Hematopoietic multipotent progenitor cell treated with erythropoietin and hydrocortisone succinate and interleukin-3 and kit ligand, for 17 days (in vitro differentiated cells): Measurements from ENCODE around the gene IMMP2L.

Experiments used
- DNase-seq: peaks from one replicate; pipeline ENCODE4 v3.0.0-alpha.2; 2015; ENCODE audit warnings: low spot score

IMMP2L gene

GRCh38 chr7:111212857-111213523 lies 349.3 kb downstream of the IMMP2L start:
- DNase-seq: no peak

GRCh38 chr7:111210996-111211395 lies 351.3 kb downstream of the IMMP2L start:
- DNase-seq: no peak

DNA sequence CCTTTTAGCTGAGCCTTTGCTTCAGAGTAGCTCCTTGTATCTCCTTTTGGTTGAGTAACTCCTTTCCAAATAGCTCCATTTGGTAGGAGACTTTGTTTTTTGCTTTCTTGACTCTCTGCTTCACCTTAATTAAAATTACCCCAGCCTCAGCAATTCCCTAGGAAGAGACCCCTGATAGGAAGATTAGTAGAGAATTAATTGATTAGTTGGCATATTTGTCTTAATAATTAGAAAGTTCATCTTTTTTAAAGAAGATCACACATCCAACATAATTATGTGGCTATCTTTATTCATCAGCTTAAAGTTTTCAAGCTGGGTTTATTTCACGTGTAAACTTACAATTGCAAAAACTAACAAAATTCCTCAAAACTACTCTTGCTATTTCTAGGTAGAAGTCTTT lies 352.2 kb downstream of the IMMP2L start:
- DNase-seq: no peak

- no peak for DNase-seq
Measured at GRCh38 chr7:111205251-111205650, 357.0 kb downstream of the IMMP2L start.

- DNase-seq: no peak
Measured at GRCh38 chr7:111202321-111202720, 360.0 kb downstream of the IMMP2L start.

DNA sequence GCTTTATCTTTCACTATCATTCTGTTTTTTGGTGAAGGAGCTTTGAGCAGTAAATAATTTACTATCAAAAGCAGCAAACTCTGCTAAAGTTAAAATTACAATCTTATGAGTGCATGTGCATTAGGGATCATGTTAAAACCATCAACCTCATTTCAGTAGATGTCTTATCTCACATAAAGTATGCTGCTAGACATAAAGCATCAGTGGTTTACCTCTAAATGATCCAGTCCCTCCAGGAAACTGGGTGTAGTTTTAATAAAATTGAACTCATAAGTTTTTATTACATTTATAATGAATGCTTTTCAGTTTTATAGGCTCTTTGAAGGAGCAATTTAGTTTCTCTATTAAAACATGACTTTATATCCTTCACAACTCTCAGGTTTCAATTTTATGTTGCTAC lies 362.6 kb downstream of the IMMP2L start:
- no peak for DNase-seq

DNA sequence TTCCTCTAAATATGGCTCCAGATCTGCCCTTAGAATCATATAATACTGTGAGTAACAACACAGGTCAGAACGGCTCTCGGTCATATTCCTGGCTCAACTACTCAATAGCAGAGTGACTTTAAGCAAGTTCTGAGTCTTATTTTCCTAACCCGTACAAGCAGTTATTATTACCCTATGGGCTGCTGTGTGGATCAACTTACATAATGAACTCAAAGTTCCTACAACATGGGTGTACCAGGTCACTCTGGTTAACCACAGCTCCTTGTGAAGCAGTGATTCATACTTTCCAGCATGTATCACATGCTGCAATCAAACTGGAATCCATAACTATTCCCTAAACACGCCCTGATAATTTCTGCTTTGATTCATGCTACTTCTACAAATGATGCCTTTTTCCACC lies 364.0 kb downstream of the IMMP2L start:
- no peak for DNase-seq

GRCh38 chr7:111196655-111197054 lies 365.6 kb downstream of the IMMP2L start:
- DNase-seq: no peak

- no peak for DNase-seq
Measured at GRCh38 chr7:111192614-111193413, 369.5 kb downstream of the IMMP2L start.

- no peak for DNase-seq
Measured at GRCh38 chr7:111190804-111191203, 371.5 kb downstream of the IMMP2L start.

DNA sequence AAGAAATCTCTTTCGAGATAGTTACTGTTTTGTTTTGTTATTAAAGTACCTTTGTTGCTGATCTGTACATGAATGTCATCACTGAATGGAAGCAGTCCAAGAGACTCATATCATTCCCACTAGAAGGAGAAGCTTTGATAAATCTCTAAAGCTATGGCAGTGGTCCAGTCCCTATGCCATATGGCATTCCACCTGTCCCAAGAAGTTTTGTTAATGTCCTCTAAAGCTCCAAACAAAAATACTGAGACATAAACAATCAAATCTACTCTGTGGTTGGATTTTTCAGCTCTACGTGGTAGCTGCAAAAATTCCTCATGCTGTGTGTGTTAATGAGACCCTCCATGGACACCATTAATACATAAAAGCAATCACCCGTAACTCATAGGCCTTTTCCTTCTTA lies 377.3 kb downstream of the IMMP2L start:
- DNase-seq: no peak

GRCh38 chr7:111183321-111183720 lies 379.0 kb downstream of the IMMP2L start:
- DNase-seq: no peak

DNA sequence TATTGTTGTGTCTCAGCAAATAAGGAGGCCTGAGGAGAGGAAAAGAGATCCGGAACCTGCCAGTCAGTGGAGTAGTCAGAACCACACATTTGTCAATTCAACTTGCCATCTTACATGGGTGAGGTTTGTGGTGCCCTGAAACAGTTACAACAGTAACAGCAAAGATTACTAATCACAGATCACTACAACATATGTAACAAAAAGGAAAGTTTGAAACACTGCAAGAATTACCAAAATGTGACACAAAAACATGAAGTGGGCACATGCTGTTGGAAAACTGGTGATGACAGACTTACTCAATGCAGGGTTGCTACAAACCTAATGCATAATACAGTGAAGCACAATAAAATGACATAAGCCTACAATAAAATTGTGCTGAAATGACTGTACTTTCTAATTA lies 382.0 kb downstream of the IMMP2L start:
- no peak for DNase-seq

- DNase-seq: no peak
Measured at GRCh38 chr7:111175908-111176441, 386.3 kb downstream of the IMMP2L start.

DNA sequence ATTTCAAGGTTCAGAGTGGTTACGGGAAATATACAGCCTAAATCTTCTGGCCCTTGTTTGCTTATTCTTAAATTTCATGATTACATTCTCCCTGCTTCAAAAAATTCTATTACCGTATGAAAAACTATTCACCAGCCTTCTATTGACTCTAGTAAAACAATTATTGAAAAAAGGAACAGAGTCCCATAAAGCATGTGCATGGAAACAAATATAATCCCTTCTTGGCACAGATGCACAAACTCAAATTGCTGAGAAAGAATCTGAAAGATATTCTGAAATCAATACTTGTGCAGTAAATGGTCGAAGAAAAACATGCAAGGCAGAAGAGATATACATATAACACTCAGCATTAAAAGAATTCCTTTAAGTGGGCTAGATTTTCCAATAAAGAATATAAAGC lies 387.8 kb downstream of the IMMP2L start:
- DNase-seq: no peak

DNA sequence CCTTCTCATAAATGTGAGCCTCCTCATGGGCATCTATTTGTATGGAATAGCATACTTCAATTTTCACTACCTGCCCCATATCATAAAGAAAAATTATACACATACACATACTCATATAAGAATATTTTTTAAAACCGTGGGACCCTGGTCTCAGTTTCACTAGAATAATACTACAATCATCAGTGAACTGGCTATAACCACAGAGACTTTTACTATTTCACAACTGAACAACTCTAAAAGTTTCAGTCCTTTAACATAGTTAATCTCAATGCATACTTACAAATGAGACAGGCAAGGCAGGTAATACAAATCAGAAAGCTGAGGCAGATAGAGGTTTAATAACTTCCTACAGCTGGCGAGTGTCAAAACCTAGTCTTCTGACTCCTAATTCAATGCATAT lies 388.3 kb downstream of the IMMP2L start:
- no peak for DNase-seq

GRCh38 chr7:111173528-111173927 lies 388.8 kb downstream of the IMMP2L start:
- DNase-seq: no peak

GRCh38 chr7:111172564-111173257 lies 389.6 kb downstream of the IMMP2L start:
- DNase-seq: no peak

GRCh38 chr7:111168182-111168581 lies 394.1 kb downstream of the IMMP2L start:
- no peak for DNase-seq

- no peak for DNase-seq
Measured at GRCh38 chr7:111164442-111164841, 397.9 kb downstream of the IMMP2L start.

- DNase-seq: no peak
Measured at GRCh38 chr7:111162692-111163091, 399.6 kb downstream of the IMMP2L start.

DNA sequence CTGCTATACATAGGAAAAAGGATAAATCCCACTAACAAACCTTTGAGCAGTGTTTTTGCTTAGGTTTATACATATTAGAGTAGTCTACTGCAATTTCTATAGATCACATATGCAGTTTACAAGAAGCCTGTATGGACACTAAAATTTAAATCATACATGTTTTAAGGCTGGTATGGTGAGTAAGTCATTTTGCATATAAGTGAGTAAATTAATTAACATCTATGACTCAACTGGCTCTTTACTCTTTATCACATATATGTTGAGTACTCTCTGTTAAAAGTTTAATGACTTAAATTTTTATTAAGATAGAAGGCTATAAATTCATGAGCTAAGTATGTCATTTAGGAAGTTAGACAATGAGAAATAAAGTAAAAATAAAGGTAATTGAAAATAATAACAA lies 402.0 kb downstream of the IMMP2L start:
- DNase-seq: no peak

DNA sequence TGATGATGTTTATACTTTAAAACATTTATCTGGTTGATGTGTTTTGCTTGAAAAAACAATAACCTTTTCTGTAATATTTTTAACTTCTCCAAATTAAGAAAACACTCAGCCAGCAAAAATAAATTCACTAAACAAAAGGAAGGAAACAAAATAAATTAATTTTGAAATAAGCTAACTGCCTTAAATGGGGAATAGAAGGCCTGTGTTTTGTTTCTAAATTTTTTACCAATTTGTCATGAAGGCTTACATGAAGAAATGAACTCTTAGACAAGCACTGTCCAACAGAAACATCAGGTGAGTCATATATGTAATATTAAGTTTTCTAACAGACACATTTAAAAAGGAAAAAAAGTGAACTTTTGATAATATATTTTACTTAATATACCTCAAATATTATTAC lies 402.9 kb downstream of the IMMP2L start:
- DNase-seq: no peak
